K562 (cell line): ENCODE data around the gene ARFRP1. TPM values are rescaled to one million over a fixed set of nuclear protein-coding genes. Genes with fewer than 3 reads are reported as not detected.

Source experiments
- AFF4 ChIP-seq: sonication (generic); formaldehyde crosslinking; IDR thresholded peaks from 2 replicates; pipeline ENCODE4 v1.8.0; 2023; ENCODE audit warnings: mild to moderate bottlenecking, missing genetic modification reagents
- BRCA1 ChIP-seq, 2 experiments: fragments of 450-650 bp in 1 of 2; sonication (generic) in 1 of 2; formaldehyde crosslinking in 1 of 2; IDR thresholded peaks; 2 replicates each; pipeline versions ENCODE4 v1.5.0 to v1.6.1; 2017 to 2020; ENCODE audit warnings: mild to moderate bottlenecking in 1 of 2, missing genetic modification reagents in 1 of 2
- DLX4 ChIP-seq: fragments of 250-450 bp; sonication (Bioruptor Pico); IDR thresholded peaks from 2 replicates; pipeline ENCODE4 v1.6.1; 2021; ENCODE audit warnings: mild to moderate bottlenecking
- FOXA3 ChIP-seq, 2 experiments: fragments of 450-650 bp in 1 of 2; sonication (generic) in 1 of 2; formaldehyde crosslinking; IDR thresholded peaks in 1 of 2; conservative IDR thresholded peaks in 1 of 2; 2 replicates each; pipeline versions ENCODE4 v1.4.0 to v1.8.0; 2020 to 2022; ENCODE audit warnings: mild to moderate bottlenecking in 2 of 2, missing genetic modification reagents in 1 of 2
- GABPB1 ChIP-seq: sonication (generic); formaldehyde crosslinking; IDR thresholded peaks from 2 replicates; pipeline ENCODE4 v1.8.0; 2022; ENCODE audit warnings: mild to moderate bottlenecking, missing genetic modification reagents
- KDM1A ChIP-seq, 2 experiments: fragments of 450-650 bp; IDR thresholded peaks; 2 replicates each; pipeline ENCODE4 v1.6.1; 2016; ENCODE audit warnings: mild to moderate bottlenecking in 2 of 2
- MAX ChIP-seq: sonication (generic); formaldehyde crosslinking; IDR thresholded peaks from 2 replicates; pipeline ENCODE4 v1.9.0; 2022; ENCODE audit warnings: mild to moderate bottlenecking, missing genetic modification reagents
- PBX2 ChIP-seq, 2 experiments: IDR thresholded peaks in 1 of 2; conservative IDR thresholded peaks in 1 of 2; 2 replicates each; pipeline ENCODE4 v1.6.1; 2016; ENCODE audit warnings: low read depth in 2 of 2, mild to moderate bottlenecking in 1 of 2, missing compliant biosample characterization in 1 of 2, missing genetic modification characterization in 1 of 2, moderate library complexity in 1 of 2
- PREB ChIP-seq: sonication (generic); formaldehyde crosslinking; IDR thresholded peaks from 2 replicates; pipeline ENCODE4 v1.8.1; 2023; ENCODE audit warnings: mild to moderate bottlenecking, missing genetic modification reagents
- SP1 ChIP-seq: sonication (generic); formaldehyde crosslinking; IDR thresholded peaks from 2 replicates; pipeline ENCODE4 v1.8.1; 2022; ENCODE audit warnings: mild to moderate bottlenecking, missing genetic modification reagents
- THRA ChIP-seq: fragments of 450-650 bp; IDR thresholded peaks from 2 replicates; pipeline ENCODE4 v1.6.1; 2017; ENCODE audit warnings: mild to moderate bottlenecking, moderate library complexity
- USF1 ChIP-seq: sonication (generic); formaldehyde crosslinking; IDR thresholded peaks from 2 replicates; pipeline ENCODE4 v1.9.0; 2022; ENCODE audit warnings: mild to moderate bottlenecking, missing genetic modification reagents
- polyA plus RNA-seq, 8 experiments: library from polyadenylated mRNA; depleted of rRNA in 4 of 8; stranded (reverse) in 5 of 8; unstranded in 3 of 8; fragments of >200 nt; fragmentation: Nextera tagmentation in 2 of 8; fragmentation: Illumina TruSeq in 1 of 8; extraction: Ambion mirVana in 2 of 8; extraction: Trizol in 1 of 8; gene quantifications; 2 replicates each; pipeline versions ENCODE4 v1.2.1 to v1.2.3, GENCODE V29; 2011 to 2014; ENCODE audit warnings: inconsistent platforms in 1 of 8, missing spikeins in 1 of 8
- total RNA-seq, 7 experiments: library from RNA; depleted of rRNA in 6 of 7; stranded (reverse); fragments of >200 nt in 6 of 7; fragmentation: Illumina TruSeq in 2 of 7; extraction: Trizol in 2 of 7; gene quantifications; 2 replicates each; pipeline versions ENCODE4 v1.2.1 to v1.2.3, GENCODE V29; 2011 to 2021; ENCODE audit warnings: low replicate concordance in 1 of 7

The ARFRP1 gene
- total and polyA plus RNA-seq, 9 of the 15 experiments (the other 6 are each of a cell fraction or from before 2014, with no cell fraction given) = 2.2 to 78.9 (median 37.3) TPM

GRCh38 chr20:63653974-63654668 is 53.7 kb downstream of the ARFRP1 start (continued):
- TF ChIP-seq PBX2 (CRISPR knock-in tag; IDR thresholded peaks at IDR 0.05; ENCODE audit: low read depth) (no peak), PBX2 (tag; conservative IDR thresholded peaks at IDR 0.05; ENCODE audit: low read depth) (no peak), MAX (peak; percentile 41; the same call in 1 of the 2 replicates), DLX4 (CRISPR knock-in tag) (no peak), THRA (no peak), SP1 (CRISPR knock-in tag) (0 out of 2 replicates have a peak, but pooled peaks have one; percentile 3), AFF4 (CRISPR knock-in tag) (0 out of 2 replicates have a peak, but pooled peaks have one; percentile 4), USF1 (CRISPR knock-in tag) (0 out of 2 replicates have a peak, but pooled peaks have one; percentile 19), FOXA3 (CRISPR knock-in tag; conservative IDR thresholded peaks at IDR 0.05 in 1 of 2, IDR thresholded peaks at IDR 0.05 in 1 of 2) (0 out of 4 replicates have a peak, but pooled peaks of 1 of the 2 experiments have one; percentile 47), BRCA1 (IDR thresholded peaks at IDR 0.05) (no peak), BRCA1 (CRISPR knock-in tag; IDR thresholded peaks at IDR 0.05) (peak; percentile 55; the same call in 1 of the 2 replicates), GABPB1 (CRISPR knock-in tag) (0 out of 2 replicates have a peak, but pooled peaks have one; percentile 8), KDM1A (IDR thresholded peaks at IDR 0.05) (no peak), PREB (0 out of 2 replicates have a peak, but pooled peaks have one; percentile 74)
